HCT116 (cell line): Measurements from ENCODE around the gene RAD51AP2.

Source experiments
- CTCF ChIP-seq, 3 experiments: fragments of 200-600 bp in 1 of 3; sonication (generic) in 1 of 3; IDR thresholded peaks in 2 of 3; conservative IDR thresholded peaks in 1 of 3; 2 replicates each; pipeline ENCODE4 v1.5.1; 2012 to 2017; ENCODE audit warnings: low read depth in 2 of 3, low read length in 2 of 3, antibody characterized with exemption in 1 of 3, borderline replicate concordance in 1 of 3, control low read depth in 1 of 3, mild to moderate bottlenecking in 1 of 3, mixed read lengths in 1 of 3, mixed run types in 1 of 3, moderate library complexity in 1 of 3; ENCODE audit not compliant: insufficient read depth in 1 of 3
- EGR1 ChIP-seq: IDR thresholded peaks from 2 replicates; pipeline ENCODE4 v1.6.1; 2012; ENCODE audit warnings: low read depth
- ELF1 ChIP-seq: IDR thresholded peaks from 2 replicates; pipeline ENCODE4 v1.6.1; 2012; ENCODE audit warnings: low read depth, borderline replicate concordance
- EZH2 ChIP-seq: fragments of 200-600 bp; sonication (generic); IDR thresholded peaks from 2 replicates; pipeline ENCODE4 v1.6.1; 2017; ENCODE audit warnings: antibody characterized with exemption, mixed run types
- EZH2phosphoT487 ChIP-seq: fragments of 200-600 bp; IDR thresholded peaks from 2 replicates; pipeline ENCODE4 v1.6.1; 2018; ENCODE audit warnings: antibody characterized with exemption, borderline replicate concordance
- POLR2A ChIP-seq: IDR thresholded peaks from 2 replicates; pipeline ENCODE4 v1.7.0; 2011; ENCODE audit warnings: borderline replicate concordance; ENCODE audit not compliant: insufficient read depth, insufficient read length; ENCODE audit errors: extremely low read depth
- POLR2AphosphoS5 ChIP-seq: IDR thresholded peaks from 2 replicates; pipeline ENCODE4 v1.6.1; 2011; ENCODE audit warnings: mild to moderate bottlenecking, low read depth, low read length, moderate library complexity
- SRF ChIP-seq: IDR thresholded peaks from 2 replicates; pipeline ENCODE4 v1.6.1; 2012; ENCODE audit warnings: low read depth
- TCF7L2 ChIP-seq: IDR thresholded peaks from 2 replicates; pipeline ENCODE4 v1.7.0; 2011; ENCODE audit warnings: borderline replicate concordance, inconsistent platforms; ENCODE audit not compliant: insufficient read depth, insufficient read length; ENCODE audit errors: extremely low read depth
- ZNF274 ChIP-seq: fragments of 200-500 bp; sonication (Bioruptor generic); IDR thresholded peaks from 2 replicates; pipeline ENCODE4 v1.6.1; 2014; ENCODE audit warnings: mild to moderate bottlenecking, low read depth, low read length, inconsistent platforms
- TF ChIP-seq, protein P1 (sequence below): IDR thresholded peaks from 2 replicates; pipeline ENCODE4 v1.6.1; 2012

- TF ChIP-seq CTCF (IDR thresholded peaks at IDR 0.05 in 2 of 3, conservative IDR thresholded peaks at IDR 0.05 in 1 of 3; ENCODE audit: borderline replicate concordance in 1 of 3, insufficient read depth in 1 of 3, low read depth in 2 of 3, low read length in 2 of 3): no peak
- TF ChIP-seq, protein P1, sequence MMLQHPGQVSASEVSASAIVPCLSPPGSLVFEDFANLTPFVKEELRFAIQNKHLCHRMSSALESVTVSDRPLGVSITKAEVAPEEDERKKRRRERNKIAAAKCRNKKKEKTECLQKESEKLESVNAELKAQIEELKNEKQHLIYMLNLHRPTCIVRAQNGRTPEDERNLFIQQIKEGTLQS: no peak
- no peak for TF ChIP-seq EZH2phosphoT487
- no peak for TF ChIP-seq ZNF274
- no peak for TF ChIP-seq EZH2
- TF ChIP-seq POLR2AphosphoS5: no peak
- TF ChIP-seq EGR1: no peak
- TF ChIP-seq TCF7L2: no peak
- no peak for TF ChIP-seq ELF1
- no peak for TF ChIP-seq POLR2A
- TF ChIP-seq SRF: no peak
Measured at GRCh38 chr2:17483496-17483895, 34.7 kb downstream of the RAD51AP2 start.
